IMR-90 (cell line): Measurements from ENCODE around the gene TEX44. TPM values are rescaled to one million over a fixed set of nuclear protein-coding genes. Genes with fewer than 3 reads are reported as not detected.

Source experiments
- ATAC-seq: fragments of 200-7000 bp; cut with Tn5 transposase; 2 replicates; pipeline ENCODE4 v1.9.1; 2020; ENCODE audit warnings: low read depth, mild to moderate bottlenecking, moderate library complexity
- BruUV-seq: library from RNA; stranded (reverse); fragments of 400-500 nt; replicated peaks from 2 replicates; lab custom pipeline; 2021; lab: Mats Ljungman, UMichigan
- CTCF ChIA-PET: fragments of 300-600 bp; formaldehyde crosslinking; extraction: SDS; loops from one replicate; lab custom pipeline; 2021; ENCODE audit warnings: antibody characterized with exemption; lab: Yijun Ruan, JAX
- POLR2A ChIA-PET: fragments of 300-600 bp; sonication (Branson Sonifier 250); formaldehyde crosslinking; loops from one replicate; lab custom pipeline; 2022; ENCODE audit warnings: antibody characterized with exemption; ENCODE audit not compliant: unreplicated experiment; lab: Charles Lee
- DNase-seq: peaks from one replicate; pipeline ENCODE4 v3.0.0; 2013
- H2AFZ ChIP-seq: replicated peaks from 2 replicates; pipeline ENCODE3; 2013; ENCODE audit warnings: low read length, mild to moderate bottlenecking; ENCODE audit not compliant: poor library complexity
- H2AK5ac ChIP-seq: 2 replicates; pipeline ENCODE4 v1.6.1; 2013; ENCODE audit warnings: low read depth, low read length, inconsistent platforms
- H2AK9ac ChIP-seq: replicated peaks from 2 replicates; pipeline ENCODE3; 2013; ENCODE audit warnings: mild to moderate bottlenecking, low read depth, low read length, moderate library complexity; ENCODE audit not compliant: poor library complexity
- H2BK120ac ChIP-seq: 2 replicates; pipeline ENCODE4 v1.6.1; 2013; ENCODE audit warnings: low read depth, low read length, inconsistent platforms
- H2BK15ac ChIP-seq: 3 replicates; pipeline ENCODE4 v1.6.1; 2013; ENCODE audit warnings: low read depth, low read length, inconsistent platforms
- H2BK20ac ChIP-seq: 2 replicates; pipeline ENCODE4 v1.6.1; 2013; ENCODE audit warnings: low read depth, mild to moderate bottlenecking, inconsistent platforms, low read length, moderate library complexity
- H2BK5ac ChIP-seq: 2 replicates; pipeline ENCODE4 v1.6.1; 2013; ENCODE audit warnings: mild to moderate bottlenecking, low read depth, low read length, inconsistent platforms; ENCODE audit not compliant: poor library complexity, severe bottlenecking
- H3K14ac ChIP-seq: replicated peaks from 2 replicates; pipeline ENCODE4 v1.6.1; 2013; ENCODE audit warnings: low read depth, low read length, inconsistent platforms
- H3K18ac ChIP-seq: 2 replicates; pipeline ENCODE4 v1.6.1; 2013; ENCODE audit warnings: low read depth, low read length, control low read depth
- H3K23ac ChIP-seq: 2 replicates; pipeline ENCODE4 v1.6.1; 2013; ENCODE audit warnings: low read depth, low read length, inconsistent platforms
- H3K27ac ChIP-seq: 2 replicates; pipeline ENCODE4 v1.5.1; 2013; ENCODE audit warnings: mild to moderate bottlenecking, control low read depth, low read length; ENCODE audit not compliant: insufficient read depth
- H3K27me3 ChIP-seq: 2 replicates; pipeline ENCODE4 v1.6.1; 2013; ENCODE audit warnings: low read length; ENCODE audit not compliant: control insufficient read depth, insufficient read depth
- H3K36me3 ChIP-seq: 2 replicates; pipeline ENCODE4 v1.6.1; 2013; ENCODE audit warnings: low read length, mixed read lengths; ENCODE audit not compliant: control insufficient read depth, insufficient read depth
- H3K4ac ChIP-seq: 2 replicates; pipeline ENCODE4 v1.6.1; 2013; ENCODE audit warnings: low read depth, low read length, inconsistent platforms
- H3K4me1 ChIP-seq: 2 replicates; pipeline ENCODE4 v1.6.1; 2013; ENCODE audit warnings: low read length, mixed read lengths; ENCODE audit not compliant: control insufficient read depth, insufficient read depth
- H3K4me2 ChIP-seq: 2 replicates; pipeline ENCODE4 v1.6.1; 2013; ENCODE audit warnings: low read depth, mild to moderate bottlenecking, control low read depth, low read length, moderate library complexity
- H3K4me3 ChIP-seq: 2 replicates; pipeline ENCODE4 v1.5.1; 2013; ENCODE audit warnings: low read depth, mild to moderate bottlenecking, control low read depth, low read length, moderate library complexity; ENCODE audit not compliant: insufficient read depth
- H3K56ac ChIP-seq: 2 replicates; pipeline ENCODE4 v1.6.1; 2013; ENCODE audit warnings: low read length, inconsistent platforms; ENCODE audit not compliant: insufficient read depth; ENCODE audit errors: extremely low read depth
- H3K79me1 ChIP-seq, 2 experiments: 2 replicates each; pipeline ENCODE4 v1.6.1; 2013; ENCODE audit warnings: low read length in 2 of 2, inconsistent platforms in 1 of 2, low read depth in 1 of 2
- H3K9ac ChIP-seq: 2 replicates; pipeline ENCODE4 v1.6.1; 2013; ENCODE audit warnings: low read depth, low read length, control low read depth
- H3K9me1 ChIP-seq: 2 replicates; pipeline ENCODE4 v1.6.1; 2013; ENCODE audit warnings: low read length, inconsistent platforms; ENCODE audit not compliant: insufficient read depth
- H3K9me3 ChIP-seq: 2 replicates; pipeline ENCODE4 v1.6.1; 2013; ENCODE audit warnings: low read length; ENCODE audit not compliant: control insufficient read depth, insufficient read depth
- H4K20me1 ChIP-seq: 2 replicates; pipeline ENCODE4 v1.6.1; 2013; ENCODE audit warnings: low read length, inconsistent platforms; ENCODE audit not compliant: insufficient read depth
- H4K5ac ChIP-seq: 2 replicates; pipeline ENCODE4 v1.6.1; 2013; ENCODE audit warnings: mild to moderate bottlenecking, low read depth, low read length, control low read depth
- H4K8ac ChIP-seq, 2 experiments: 2 replicates each; pipeline ENCODE4 v1.6.1; 2013; ENCODE audit warnings: low read depth in 2 of 2, low read length in 2 of 2, control low read depth in 1 of 2, inconsistent platforms in 1 of 2
- H4K91ac ChIP-seq: 2 replicates; pipeline ENCODE4 v1.6.1; 2013; ENCODE audit warnings: low read depth, low read length, inconsistent platforms; ENCODE audit not compliant: insufficient read depth
- CEBPB ChIP-seq: IDR thresholded peaks from 2 replicates; pipeline ENCODE4 v1.6.1; 2012; ENCODE audit warnings: low read depth, low read length, improper control_type of control experiment
- FOS ChIP-seq: fragments of 150-350 bp; IDR thresholded peaks from 2 replicates; pipeline ENCODE4 v1.6.1; 2016; ENCODE audit warnings: low read depth, low read length
- MAFK ChIP-seq: IDR thresholded peaks from 2 replicates; pipeline ENCODE4 v1.6.1; 2012; ENCODE audit warnings: low read depth, low read length, improper control_type of control experiment
- MXI1 ChIP-seq: IDR thresholded peaks from 2 replicates; pipeline ENCODE4 v1.6.1; 2012; ENCODE audit warnings: low read depth, mild to moderate bottlenecking, low read length, moderate library complexity, borderline replicate concordance
- NFE2L2 ChIP-seq: fragments of 150-350 bp; IDR thresholded peaks from 2 replicates; pipeline ENCODE4 v1.6.1; 2016; ENCODE audit warnings: low read depth, mild to moderate bottlenecking, low read length
- RAD21 ChIP-seq: IDR thresholded peaks from 2 replicates; pipeline ENCODE4 v1.6.1; 2012; ENCODE audit warnings: low read length, improper control_type of control experiment
- RCOR1 ChIP-seq: IDR thresholded peaks from 2 replicates; pipeline ENCODE4 v1.6.1; 2012; ENCODE audit warnings: mild to moderate bottlenecking, low read length, improper control_type of control experiment; ENCODE audit not compliant: insufficient replicate concordance
- RFX5 ChIP-seq: IDR thresholded peaks from 2 replicates; pipeline ENCODE4 v1.8.0; 2012; ENCODE audit warnings: low read depth, mild to moderate bottlenecking, low read length, moderate library complexity
- SMC3 ChIP-seq: fragments of 150-350 bp; IDR thresholded peaks from 2 replicates; pipeline ENCODE4 v1.6.1; 2016; ENCODE audit warnings: low read depth, mild to moderate bottlenecking, antibody characterized with exemption, low read length, moderate library complexity
- WGBS, 2 experiments: methylation state at CpG; one replicate each; pipeline versions ENCODE4 v1.1.5 to v1.1.7; 2013; ENCODE audit warnings: missing lambda C conversion rate in 2 of 2; ENCODE audit not compliant: insufficient read length in 1 of 2; ENCODE audit errors: extremely low coverage in 2 of 2; 5-methylcytosine and 5-hydroxymethylcytosine counted together
- dilution Hi-C: fragments of 300-500 bp; cut with HindIII; formaldehyde crosslinking; loops from one replicate; pipeline ENCODE4 v1.14.3; 2018; ENCODE audit warnings: low sequenced_read_pairs; ENCODE audit not compliant: unreplicated experiment
- in situ Hi-C: fragments of 300-500 bp; cut with MboI; formaldehyde crosslinking; loops from 3 replicates; pipeline ENCODE4 v1.14.3; 2019; ENCODE audit warnings: low sequenced_read_pairs, inconsistent platforms, mixed read lengths
- intact Hi-C: fragments of 100-400 bp; cut with micrococcal nuclease; formaldehyde crosslinking; loops from 2 replicates; pipeline ENCODE4 v1.10.0; 2022
- polyA plus RNA-seq, 3 experiments: library from polyadenylated mRNA; depleted of rRNA; stranded (reverse); fragments of >200 nt; gene quantifications; 2 replicates each; pipeline ENCODE4 v1.2.3, GENCODE V29; 2012; ENCODE audit warnings: low replicate concordance in 1 of 3
- total RNA-seq: library from RNA; depleted of rRNA; stranded (reverse); fragments of >200 nt; gene quantifications from 2 replicates; pipeline ENCODE4 v1.2.3, GENCODE V29; 2012
- TF ChIP-seq, protein P1 (sequence below): fragments of 150-350 bp; IDR thresholded peaks from 2 replicates; pipeline ENCODE4 v1.6.1; 2016; ENCODE audit warnings: low read depth, mild to moderate bottlenecking, low read length, moderate library complexity, borderline replicate concordance
- TF ChIP-seq, protein P2 (sequence below): conservative IDR thresholded peaks from 2 replicates; pipeline ENCODE4 v1.5.1; 2012; ENCODE audit warnings: mild to moderate bottlenecking, low read depth, low read length, improper control_type of control experiment
- TF ChIP-seq, protein P3 (sequence below): fragments of 150-350 bp; IDR thresholded peaks from 2 replicates; pipeline ENCODE4 v1.6.1; 2017; ENCODE audit warnings: mild to moderate bottlenecking, antibody characterized with exemption, low read length, low read depth

TEX44 gene
- total and polyA plus RNA-seq, 2 of the 4 experiments (the other 2 are of a cell fraction), result not detected

DNA sequence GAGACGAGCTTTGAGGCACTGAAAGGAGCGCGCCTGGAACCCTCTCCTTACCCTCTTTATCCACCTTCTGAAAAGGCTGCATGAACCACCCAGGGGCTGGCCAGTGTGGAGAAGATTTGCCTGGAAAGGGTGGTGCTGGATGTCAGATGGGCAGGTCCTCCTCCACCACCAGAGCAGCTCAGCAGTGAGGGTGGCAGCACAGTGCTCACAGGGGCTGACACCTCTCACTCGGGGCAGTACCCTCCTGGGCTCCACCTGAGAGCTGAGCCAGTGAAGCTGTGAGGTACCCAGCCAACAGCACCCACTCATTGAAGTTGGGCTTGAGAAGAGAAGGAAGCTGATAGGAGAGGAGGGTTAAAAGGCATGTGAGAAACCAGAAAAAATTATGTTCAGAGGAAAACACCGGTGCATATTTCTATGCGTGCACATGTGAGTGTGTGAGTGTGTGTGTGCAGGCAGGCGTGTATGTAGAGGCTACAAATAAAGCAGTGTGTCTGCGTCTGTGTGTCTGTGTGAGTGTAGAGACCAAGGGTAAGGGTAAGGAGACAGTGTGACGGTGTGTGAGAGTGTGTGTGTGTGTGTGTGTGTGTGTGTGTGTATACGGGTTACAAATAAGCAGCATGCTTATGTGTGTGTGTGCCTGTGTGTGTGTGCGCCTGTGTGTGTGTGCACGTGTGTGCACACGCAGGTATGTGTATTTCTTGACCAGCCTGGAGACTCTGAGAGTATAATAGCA lies 40.7 kb downstream of the TEX44 start (continued):
- TF ChIP-seq MXI1 (no peak), SMC3 (no peak)

DNA sequence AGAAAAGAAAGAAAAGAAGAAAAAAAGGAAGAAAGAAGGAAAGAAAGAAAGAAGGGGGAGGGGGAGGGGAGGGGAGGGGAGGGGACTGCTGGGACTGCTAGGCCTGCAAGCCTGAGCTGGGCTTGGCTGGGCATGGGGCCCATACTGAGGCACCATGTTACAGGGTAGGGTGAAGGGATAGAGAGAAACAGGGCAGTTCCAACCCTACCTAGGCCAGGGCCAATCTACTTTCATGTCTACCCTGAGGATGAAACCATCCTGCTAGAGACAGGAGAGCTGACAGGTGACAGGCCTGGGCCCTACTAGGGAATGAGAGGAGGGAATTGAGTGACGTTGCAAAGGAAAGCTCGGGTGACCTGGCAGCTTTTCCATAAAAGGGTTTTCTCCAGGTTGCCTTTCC lies 41.7 kb downstream of the TEX44 start:
- peaks cover 17% of the 10 kb centered on the region for H3K9me1 ChIP-seq
- no CpG with 5 or more reads among the region's 2 CpGs for WGBS, 2 experiments
- ATAC-seq (no peak), DNase-seq (no peak)
- H4K5ac ChIP-seq, result peak overlapping the region; percentile 56
- H2BK5ac ChIP-seq, result peak overlapping the region; percentile 65
- H3K9me3 ChIP-seq, result no peaks in the 10 kb centered on the region
- BruUV-seq, result no TSS peak
- CTCF ChIA-PET, result interaction anchor here (0.6 kb wide), 1 partner anchor 76 kb away, joined by 5 read pairs; no protein-coding TSS in a partner anchor
- H2BK120ac ChIP-seq, result peak overlapping the region; percentile 85
- no peak overlapping the region for H3K4me3 ChIP-seq
- no peaks in the 10 kb centered on the region for H4K20me1 ChIP-seq
- peak overlapping the region; percentile 59 for H4K91ac ChIP-seq
- dilution Hi-C loops, result no loop called here
- in situ Hi-C loops, result no loop called here
- H3K23ac ChIP-seq, result no peak overlapping the region; the same call in 1 of the 2 replicates
- H3K27ac ChIP-seq, result peak overlapping the region; percentile 2; the same call in 1 of the 2 replicates
- peaks cover 25% of the 10 kb centered on the region for H3K4me1 ChIP-seq
- no peaks in the 10 kb centered on the region for H3K79me1 ChIP-seq
- H3K18ac ChIP-seq, result peak overlapping the region; percentile 55; the same call in 1 of the 2 replicates
- no peaks in the 10 kb centered on the region for H3K36me3 ChIP-seq
- H2BK20ac ChIP-seq, result peak overlapping the region; percentile 84; the same call in 1 of the 2 replicates
- H2BK15ac ChIP-seq, result peak overlapping the region; percentile 68; the same call in 1 of the 3 replicates
- intact Hi-C loops, result no loop called here
- H3K14ac ChIP-seq, result peak overlapping the region; percentile 39; the same call in 1 of the 2 replicates
- H2AFZ ChIP-seq, result no peak overlapping the region
- H4K8ac ChIP-seq, result no peak overlapping the region
- H3K56ac ChIP-seq, result no peak overlapping the region
- H3K27me3 ChIP-seq, result no peaks in the 10 kb centered on the region
- H3K4me2 ChIP-seq, result no peak overlapping the region
- POLR2A ChIA-PET, result no interaction called here
- peak overlapping the region; percentile 85 for H2AK9ac ChIP-seq
- H2AK5ac ChIP-seq, result peak overlapping the region; percentile 93
- H3K9ac ChIP-seq, result no peak overlapping the region
- peak overlapping the region; percentile 80 for H3K4ac ChIP-seq
- TF ChIP-seq SMC3 (no peak), CEBPB (no peak), RFX5 (no peak), FOS (no peak), NFE2L2 (no peak), RCOR1 (no peak), MXI1 (no peak), RAD21 (no peak), MAFK (no peak)
- TF ChIP-seq, protein P1, sequence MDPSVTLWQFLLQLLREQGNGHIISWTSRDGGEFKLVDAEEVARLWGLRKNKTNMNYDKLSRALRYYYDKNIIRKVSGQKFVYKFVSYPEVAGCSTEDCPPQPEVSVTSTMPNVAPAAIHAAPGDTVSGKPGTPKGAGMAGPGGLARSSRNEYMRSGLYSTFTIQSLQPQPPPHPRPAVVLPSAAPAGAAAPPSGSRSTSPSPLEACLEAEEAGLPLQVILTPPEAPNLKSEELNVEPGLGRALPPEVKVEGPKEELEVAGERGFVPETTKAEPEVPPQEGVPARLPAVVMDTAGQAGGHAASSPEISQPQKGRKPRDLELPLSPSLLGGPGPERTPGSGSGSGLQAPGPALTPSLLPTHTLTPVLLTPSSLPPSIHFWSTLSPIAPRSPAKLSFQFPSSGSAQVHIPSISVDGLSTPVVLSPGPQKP, result no peak
- TF ChIP-seq, protein P2, sequence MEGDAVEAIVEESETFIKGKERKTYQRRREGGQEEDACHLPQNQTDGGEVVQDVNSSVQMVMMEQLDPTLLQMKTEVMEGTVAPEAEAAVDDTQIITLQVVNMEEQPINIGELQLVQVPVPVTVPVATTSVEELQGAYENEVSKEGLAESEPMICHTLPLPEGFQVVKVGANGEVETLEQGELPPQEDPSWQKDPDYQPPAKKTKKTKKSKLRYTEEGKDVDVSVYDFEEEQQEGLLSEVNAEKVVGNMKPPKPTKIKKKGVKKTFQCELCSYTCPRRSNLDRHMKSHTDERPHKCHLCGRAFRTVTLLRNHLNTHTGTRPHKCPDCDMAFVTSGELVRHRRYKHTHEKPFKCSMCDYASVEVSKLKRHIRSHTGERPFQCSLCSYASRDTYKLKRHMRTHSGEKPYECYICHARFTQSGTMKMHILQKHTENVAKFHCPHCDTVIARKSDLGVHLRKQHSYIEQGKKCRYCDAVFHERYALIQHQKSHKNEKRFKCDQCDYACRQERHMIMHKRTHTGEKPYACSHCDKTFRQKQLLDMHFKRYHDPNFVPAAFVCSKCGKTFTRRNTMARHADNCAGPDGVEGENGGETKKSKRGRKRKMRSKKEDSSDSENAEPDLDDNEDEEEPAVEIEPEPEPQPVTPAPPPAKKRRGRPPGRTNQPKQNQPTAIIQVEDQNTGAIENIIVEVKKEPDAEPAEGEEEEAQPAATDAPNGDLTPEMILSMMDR, result no peak
- TF ChIP-seq, protein P3, sequence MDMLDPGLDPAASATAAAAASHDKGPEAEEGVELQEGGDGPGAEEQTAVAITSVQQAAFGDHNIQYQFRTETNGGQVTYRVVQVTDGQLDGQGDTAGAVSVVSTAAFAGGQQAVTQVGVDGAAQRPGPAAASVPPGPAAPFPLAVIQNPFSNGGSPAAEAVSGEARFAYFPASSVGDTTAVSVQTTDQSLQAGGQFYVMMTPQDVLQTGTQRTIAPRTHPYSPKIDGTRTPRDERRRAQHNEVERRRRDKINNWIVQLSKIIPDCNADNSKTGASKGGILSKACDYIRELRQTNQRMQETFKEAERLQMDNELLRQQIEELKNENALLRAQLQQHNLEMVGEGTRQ, result no peak
